Placental pericyte (primary cell): ENCODE results near the gene MYBPC2. TPM values are rescaled to one million over a fixed set of nuclear protein-coding genes. Genes with fewer than 3 reads are reported as not detected.

Source experiments
- total RNA-seq: library from RNA; depleted of rRNA; stranded (reverse); fragments of >200 nt; gene quantifications from 2 replicates; pipeline ENCODE4 v1.2.3, GENCODE V29; 2012

Gene MYBPC2
- not detected in 2 replicates for total RNA-seq

DNA sequence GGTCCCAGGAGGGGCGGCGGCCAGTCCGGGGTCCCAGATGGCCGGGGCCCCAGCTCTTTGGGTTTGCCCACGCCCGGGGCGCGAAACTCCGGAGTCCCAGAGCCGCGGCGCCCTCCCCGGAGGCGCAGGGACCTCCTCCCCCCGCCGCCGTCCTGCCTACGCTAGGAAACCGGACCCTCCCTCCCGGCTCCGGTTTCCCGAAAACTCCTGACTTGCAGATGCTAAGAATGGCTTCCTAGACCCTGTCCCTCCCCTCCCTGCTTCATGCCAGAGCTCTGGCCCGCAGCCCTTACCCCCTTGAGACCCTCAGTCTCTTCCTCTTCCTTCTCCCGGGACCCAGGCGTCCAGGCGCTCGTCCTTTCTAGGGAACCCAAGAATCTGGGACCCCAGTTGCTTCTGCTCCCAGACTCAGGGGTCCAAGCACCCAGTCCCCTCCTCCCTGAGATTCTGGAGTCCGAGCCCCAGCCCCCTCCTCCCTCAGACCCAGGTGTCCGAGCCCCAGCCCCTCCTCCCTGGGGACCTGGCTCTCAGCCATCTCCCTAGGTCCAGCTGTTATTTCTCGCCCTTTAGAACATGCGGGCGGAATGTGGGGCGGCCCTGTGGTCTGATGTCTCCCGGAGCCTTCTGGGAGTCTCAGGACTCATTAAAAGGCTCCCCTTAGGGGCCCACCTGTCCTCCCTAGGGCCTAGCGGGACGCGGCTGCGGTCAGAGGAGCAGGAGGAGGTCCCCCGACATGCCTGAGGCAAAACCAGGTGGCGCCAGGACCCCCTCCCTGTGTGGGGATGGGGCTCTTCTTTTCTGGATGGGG, at the start of gene MYBPC2:
Gene MYBPC2, plus strand, starts transcription at position 672 of the 808 bp plus-strand sequence. Its CDS starts 62 bp downstream, at position 734.

DNA sequence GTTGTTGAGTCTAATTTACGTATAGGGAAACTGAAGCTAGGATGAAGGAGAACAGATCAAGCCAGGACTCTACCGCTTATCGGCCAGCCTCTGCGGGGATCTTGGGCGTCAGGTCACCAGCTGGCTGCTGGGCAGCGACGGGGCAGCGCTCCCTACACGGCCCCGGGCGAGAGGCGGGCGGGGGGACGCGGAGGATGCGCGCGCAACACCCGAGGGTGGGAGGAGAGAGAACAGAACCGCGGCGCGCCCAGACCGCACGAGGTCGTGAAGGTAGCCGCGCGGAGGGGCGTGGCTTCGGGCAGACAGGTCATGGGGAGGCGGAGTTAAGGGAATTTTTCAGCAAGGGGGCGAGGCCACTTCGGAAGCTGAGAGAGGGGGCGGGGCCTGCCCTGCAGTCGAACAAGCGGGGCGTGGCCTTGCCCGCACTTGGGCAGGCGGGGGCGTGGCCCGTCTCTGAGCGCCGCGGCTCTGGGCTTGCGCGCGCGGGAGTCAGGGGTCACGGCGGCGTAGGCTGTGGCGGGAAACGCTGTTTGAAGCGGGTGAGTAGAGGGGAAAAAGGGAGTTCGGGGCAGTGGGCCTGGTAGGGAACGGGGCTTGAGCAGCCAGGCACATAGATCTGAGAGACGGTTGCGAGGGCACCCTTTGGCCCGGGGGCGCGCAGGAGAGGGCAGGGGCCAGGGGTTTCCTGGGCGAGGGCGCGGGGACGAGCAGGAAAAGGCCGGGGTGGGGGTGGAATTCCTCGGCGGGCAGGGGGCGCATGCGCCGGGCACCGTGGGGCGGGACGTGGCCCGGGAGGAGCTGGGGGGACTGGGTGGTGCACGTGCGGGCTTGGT, 48.6 kb upstream of the MYBPC2 start, which contains the start of gene POLD1:
Gene POLD1, plus strand, starts transcription at position 496 of the 833 bp plus-strand sequence. CDS start 14,505 bp downstream, outside the sequence.

DNA sequence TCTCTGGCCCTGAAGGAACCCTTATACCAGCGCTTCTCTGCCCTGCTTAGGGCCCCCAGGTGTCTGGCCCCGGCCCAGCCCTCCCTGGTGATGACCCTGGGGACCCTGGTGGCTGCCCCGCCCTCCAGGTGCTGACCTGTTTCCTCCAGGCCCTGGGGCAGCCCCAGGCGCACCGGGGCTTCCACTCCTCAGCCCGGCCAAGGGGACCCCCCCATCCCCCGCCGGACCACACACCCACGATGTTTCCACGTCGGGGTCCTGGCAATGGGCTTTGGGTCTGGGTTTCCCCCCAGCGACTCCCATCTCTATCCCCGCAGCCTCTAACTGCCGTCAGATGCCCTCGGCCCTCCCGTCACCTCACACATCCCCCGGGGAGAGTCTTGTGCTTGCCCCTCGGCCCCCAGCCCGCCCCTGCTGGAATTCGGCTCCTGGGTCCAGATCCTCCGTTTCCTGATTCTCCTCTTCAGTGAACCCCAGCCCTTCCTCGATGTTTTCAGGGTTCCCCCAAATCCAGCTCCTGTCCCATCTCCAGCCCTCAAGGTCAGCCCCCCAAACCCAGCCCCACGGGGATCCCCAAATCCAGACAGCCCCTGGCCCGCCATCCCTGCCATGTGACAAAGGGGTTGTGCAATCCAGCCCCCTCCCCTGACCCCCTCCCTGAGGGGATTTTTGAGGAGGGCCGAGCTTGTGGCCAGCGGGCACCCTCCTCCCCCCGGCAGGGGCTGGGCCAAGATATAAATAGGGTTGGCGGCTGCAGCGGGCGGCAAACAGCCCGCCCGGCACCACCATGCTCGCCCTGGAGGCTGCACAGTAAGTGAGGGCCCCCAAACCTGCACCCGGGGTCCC, 14.3 kb upstream of the MYBPC2 start, which contains the start of gene SPIB:
Gene SPIB, plus strand, starts transcription at position 763 of the 846 bp plus-strand sequence. Its CDS starts 25 bp downstream, at position 788.

DNA sequence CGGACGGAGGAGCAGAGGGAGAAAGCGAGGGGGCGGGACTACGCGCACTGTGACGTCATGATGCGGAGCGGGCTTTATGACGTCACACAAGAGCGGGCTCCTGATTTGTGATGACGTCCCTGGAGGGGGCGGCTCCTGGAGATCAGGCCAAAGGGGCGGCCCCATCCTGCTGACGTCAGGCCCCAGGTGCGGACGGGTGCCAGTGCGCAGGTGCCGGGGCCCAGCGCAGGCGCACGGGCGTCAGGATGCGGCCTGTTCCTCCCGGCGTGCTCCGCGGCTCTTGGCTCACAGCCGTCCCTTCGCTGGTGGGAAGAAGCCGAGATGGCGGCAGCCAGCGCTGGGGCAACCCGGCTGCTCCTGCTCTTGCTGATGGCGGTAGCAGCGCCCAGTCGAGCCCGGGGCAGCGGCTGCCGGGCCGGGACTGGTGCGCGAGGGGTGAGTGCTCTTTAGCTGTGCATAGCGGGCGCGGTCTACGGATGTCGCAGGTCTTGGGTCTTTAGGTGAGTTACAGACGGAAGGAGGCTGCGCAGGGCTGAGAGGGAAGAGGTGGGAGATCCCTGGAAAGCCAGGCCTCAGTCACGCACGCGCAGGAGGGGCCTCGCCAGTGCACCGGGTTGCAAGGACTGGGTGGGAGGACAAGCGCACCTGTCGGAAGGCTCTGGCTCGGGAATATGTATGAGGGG, 43.7 kb downstream of the MYBPC2 start, which contains the start of the genes EMC10 and GARIN5A:
Gene EMC10, plus strand, starts transcription at position 284 of the 683 bp plus-strand sequence. Its CDS starts 38 bp downstream, at position 322.
Gene GARIN5A, minus strand, starts transcription at position 625 of the 683 bp plus-strand sequence. Its CDS starts 460 bp downstream, at position 165.

DNA sequence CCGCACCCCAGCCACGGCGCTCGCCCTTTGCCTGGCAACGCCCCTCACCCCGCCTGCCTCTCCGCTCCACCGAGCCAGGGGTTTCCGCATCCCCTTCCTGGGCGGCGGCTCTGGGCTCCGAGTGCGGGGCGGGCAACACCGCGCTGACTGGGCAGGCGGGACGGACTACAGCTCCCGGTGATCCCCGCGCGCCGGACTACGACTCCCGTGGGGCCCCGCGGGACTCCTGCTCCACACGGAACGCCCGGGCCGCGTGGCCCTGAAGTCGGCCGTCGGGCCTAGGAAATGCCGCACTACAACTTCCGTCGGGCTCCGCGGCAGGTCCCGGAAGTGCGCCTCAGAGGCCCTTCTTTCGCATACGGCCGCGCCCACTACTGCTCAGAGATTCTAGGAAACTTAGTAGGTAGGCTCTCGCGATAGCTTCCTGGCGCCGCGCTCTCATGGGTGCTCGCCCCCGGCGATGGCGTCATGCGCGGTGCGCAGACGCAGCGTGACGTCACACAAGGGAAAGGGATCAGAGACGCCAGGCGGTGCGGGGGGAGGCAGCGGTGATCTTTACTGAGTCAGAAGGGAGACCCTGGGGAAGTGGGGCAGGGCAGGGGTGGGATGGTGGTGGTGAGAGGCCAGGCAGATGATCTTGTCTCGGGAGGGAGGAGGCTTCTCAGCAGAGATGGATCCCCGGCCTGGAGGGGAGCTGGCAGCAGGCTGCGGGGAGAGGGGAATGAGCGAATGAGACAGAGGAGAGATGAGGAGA, 78.6 kb downstream of the MYBPC2 start, which contains the start of gene JOSD2:
Gene JOSD2, minus strand, starts transcription at position 123 of the 754 bp plus-strand sequence. CDS start 760 bp downstream, outside the sequence.

DNA sequence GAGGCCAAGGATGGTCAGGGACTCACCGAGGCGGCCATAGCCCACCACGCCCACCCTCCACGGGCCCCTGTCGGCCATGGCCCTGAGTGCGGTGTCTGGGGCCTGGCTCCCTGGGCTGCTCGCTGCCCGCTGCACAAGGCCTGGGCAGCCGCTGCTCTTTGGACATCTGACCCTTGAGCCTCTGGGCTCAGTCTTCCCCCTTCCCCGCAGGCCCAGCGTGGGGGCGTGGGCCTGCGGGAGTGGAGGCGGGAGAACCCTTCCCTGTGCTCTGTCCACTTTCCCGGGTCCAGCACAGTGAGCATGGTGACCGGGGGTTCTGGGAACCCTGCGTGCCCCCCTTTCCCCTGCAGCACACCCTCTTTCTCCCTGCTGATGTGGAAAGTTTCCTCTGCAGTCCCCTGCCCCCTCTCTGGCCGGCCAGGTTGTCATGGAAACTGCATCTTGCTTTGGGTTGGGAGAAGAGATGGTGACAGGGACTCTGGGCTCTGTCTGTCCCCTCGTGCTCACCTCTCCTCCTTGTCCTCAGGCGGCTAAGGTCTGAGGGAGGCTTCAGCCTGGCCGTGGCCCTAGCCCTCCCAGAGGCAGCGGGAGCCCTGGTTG, 81.2 kb downstream of the MYBPC2 start, which contains the start of gene ASPDH:
Gene ASPDH, minus strand, starts transcription at position 168 of the 600 bp plus-strand sequence. Its CDS starts 90 bp downstream, at position 78.

Other genes with a start within 250 kb of the MYBPC2 start
- gene MYH14, start 229.3 kb upstream of the MYBPC2 start, total RNA-seq: under 0.01 TPM in 1 of 2 replicates, not detected in the other
- gene KCNC3, start 103.5 kb upstream of the MYBPC2 start, total RNA-seq: not detected in 2 replicates
- gene NAPSA, start 67.3 kb upstream of the MYBPC2 start, total RNA-seq: not detected in 2 replicates
- gene NR1H2, start 56.4 kb upstream of the MYBPC2 start, total RNA-seq: 74.3 and 82.1 TPM in 2 replicates
- 10.5 and 51.7 TPM in 2 replicates for gene POLD1, start 48.5 kb upstream of the MYBPC2 start, total RNA-seq
- 0.29 TPM in 1 of 2 replicates, not detected in the other for gene SPIB, start 14.0 kb upstream of the MYBPC2 start, total RNA-seq
- gene EMC10, start 43.6 kb downstream of the MYBPC2 start, total RNA-seq: 44.0 and 46.2 TPM in 2 replicates
- 0.14 and 0.44 TPM in 2 replicates for gene GARIN5A, start 44.0 kb downstream of the MYBPC2 start, total RNA-seq
- 19.3 and 19.7 TPM in 2 replicates for gene JOSD2, start 78.3 kb downstream of the MYBPC2 start, total RNA-seq
- not detected in 2 replicates for gene ASPDH, start 81.0 kb downstream of the MYBPC2 start, total RNA-seq
- gene LRRC4B, start 135.5 kb downstream of the MYBPC2 start, total RNA-seq: under 0.01 TPM in 1 of 2 replicates, not detected in the other
- not detected in 2 replicates for gene SYT3, start 207.0 kb downstream of the MYBPC2 start, total RNA-seq
- gene C19orf81, start 216.6 kb downstream of the MYBPC2 start, total RNA-seq: not detected in 2 replicates